HG02943 (cell line): ENCODE data around the gene ZWILCH.

Experiments
- ATAC-seq: cut with Tn5 transposase; IDR thresholded peaks from one replicate; pipeline ENCODE4 v1.9.1; 2021; ENCODE audit warnings: mild to moderate bottlenecking, low read depth, moderate library complexity; ENCODE audit not compliant: unreplicated experiment

Gene ZWILCH

GRCh38 chr15:66598095-66598815 lies 93.1 kb downstream of the ZWILCH start:
- no peak for ATAC-seq
